ENCODE results near the gene ORC3. TPM values are rescaled to one million over a fixed set of nuclear protein-coding genes. Genes with fewer than 3 reads are reported as not detected.

Gene ORC3
- total RNA-seq, 1 experiment from 2014 or later: 52.9 TPM

DNA sequence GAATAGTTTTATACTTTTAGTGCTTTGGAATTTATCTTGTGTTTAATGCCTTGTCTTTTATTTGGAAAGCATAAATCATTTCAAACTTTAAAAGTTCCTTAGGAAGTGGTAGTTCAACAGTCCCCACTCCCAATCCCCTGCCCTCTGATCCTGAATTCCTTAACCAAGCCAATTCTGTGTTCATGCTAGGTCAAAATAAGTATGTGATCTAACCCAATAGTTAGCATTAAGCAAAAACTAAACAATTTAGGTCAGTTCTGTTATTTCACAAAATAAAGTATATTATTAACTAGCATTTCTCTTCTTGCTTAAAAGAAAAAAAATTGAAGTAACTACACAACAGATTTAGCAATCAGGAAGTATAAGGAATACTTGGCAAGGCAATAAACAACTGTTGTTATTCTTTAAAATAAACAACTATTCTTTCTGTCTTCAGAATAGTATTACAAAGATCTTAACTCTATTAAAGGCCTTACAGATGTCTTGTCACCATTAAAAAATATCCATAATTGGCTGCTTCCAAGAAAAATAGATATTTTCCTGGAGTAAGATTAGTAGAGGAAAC lies 75.1 kb downstream of the ORC3 start:
- Mint-ChIP-seq H3K9me3 (no peaks in the 10 kb centered on the region), H3K27ac (no peak overlapping the region), H3K36me3 (ENCODE audit: insufficient read depth in 1 of 3, low read depth in 3 of 3) (peaks cover 5 to 60% (median 47%) of the 10 kb centered on the region in 3 experiments; a peak in 6 of 7 replicates), H3K4me3 (no peak overlapping the region), H3K27me3 (ENCODE audit: low read depth) (no peaks in the 10 kb centered on the region; the same call in 1 of the 2 replicates), H3K4me1 (no peaks in the 10 kb centered on the region)
- Histone ChIP-seq H3K9me3 (ENCODE audit: control insufficient read depth, low read depth, low read length) (no peaks in the 10 kb centered on the region), H3K4me2 (ENCODE audit: insufficient read depth, insufficient read length, low read length) (no peak overlapping the region), H2BK5ac (ENCODE audit: insufficient read length, low read length) (no peak overlapping the region), H2BK12ac (ENCODE audit: insufficient read length, low read depth, low read length) (no peak overlapping the region), H3K9ac (ENCODE audit: extremely low read depth, insufficient read length, low read length) (no peak overlapping the region), H2AK5ac (ENCODE audit: insufficient read length, low read length) (no peak overlapping the region), H3K27ac (ENCODE audit: insufficient read length, low read depth, low read length) (no peak overlapping the region), H3K27me3 (ENCODE audit: insufficient read depth, low read length) (no peaks in the 10 kb centered on the region), H3K18ac (ENCODE audit: insufficient read length, low read depth, low read length) (no peak overlapping the region), H3K79me2 (ENCODE audit: insufficient read depth, low read length) (no peaks in the 10 kb centered on the region), H3K4ac (ENCODE audit: low read depth, low read length) (no peak overlapping the region), H2BK20ac (ENCODE audit: low read depth, low read length, poor library complexity, severe bottlenecking) (no peak overlapping the region), H2BK120ac (ENCODE audit: low read depth, low read length, poor library complexity, severe bottlenecking) (no peak overlapping the region), H2AFZ (ENCODE audit: low read length) (no peak overlapping the region), H4K20me1 (ENCODE audit: control insufficient read depth, insufficient read depth, insufficient read length) (no peaks in the 10 kb centered on the region), H3K23ac (ENCODE audit: insufficient read length, low read depth, low read length) (no peak overlapping the region), H4K91ac (ENCODE audit: insufficient read length, low read depth, low read length) (no peak overlapping the region), H3K4me1 (ENCODE audit: insufficient read depth, low read length) (no peaks in the 10 kb centered on the region), H3K23me2 (ENCODE audit: insufficient read length, low read depth, low read length, poor library complexity, severe bottlenecking) (no peaks in the 10 kb centered on the region), H3K79me1 (ENCODE audit: insufficient read depth, low read depth, low read length, poor library complexity, severe bottlenecking) (no peaks in the 10 kb centered on the region), H3K56ac (ENCODE audit: insufficient read length, low read depth, low read length) (no peak overlapping the region), H2BK15ac (ENCODE audit: low read depth, low read length) (no peak overlapping the region), H3T11ph (ENCODE audit: low read length) (no peak overlapping the region), H4K8ac (replicated peaks; ENCODE audit: insufficient read length, low read depth, low read length) (no peak overlapping the region), H3K14ac (ENCODE audit: insufficient read depth, low read length) (no peak overlapping the region), H4K5ac (ENCODE audit: insufficient read length, low read depth, low read length) (no peak overlapping the region)
- DNase-seq: no peak
- TF ChIP-seq, protein P1, sequence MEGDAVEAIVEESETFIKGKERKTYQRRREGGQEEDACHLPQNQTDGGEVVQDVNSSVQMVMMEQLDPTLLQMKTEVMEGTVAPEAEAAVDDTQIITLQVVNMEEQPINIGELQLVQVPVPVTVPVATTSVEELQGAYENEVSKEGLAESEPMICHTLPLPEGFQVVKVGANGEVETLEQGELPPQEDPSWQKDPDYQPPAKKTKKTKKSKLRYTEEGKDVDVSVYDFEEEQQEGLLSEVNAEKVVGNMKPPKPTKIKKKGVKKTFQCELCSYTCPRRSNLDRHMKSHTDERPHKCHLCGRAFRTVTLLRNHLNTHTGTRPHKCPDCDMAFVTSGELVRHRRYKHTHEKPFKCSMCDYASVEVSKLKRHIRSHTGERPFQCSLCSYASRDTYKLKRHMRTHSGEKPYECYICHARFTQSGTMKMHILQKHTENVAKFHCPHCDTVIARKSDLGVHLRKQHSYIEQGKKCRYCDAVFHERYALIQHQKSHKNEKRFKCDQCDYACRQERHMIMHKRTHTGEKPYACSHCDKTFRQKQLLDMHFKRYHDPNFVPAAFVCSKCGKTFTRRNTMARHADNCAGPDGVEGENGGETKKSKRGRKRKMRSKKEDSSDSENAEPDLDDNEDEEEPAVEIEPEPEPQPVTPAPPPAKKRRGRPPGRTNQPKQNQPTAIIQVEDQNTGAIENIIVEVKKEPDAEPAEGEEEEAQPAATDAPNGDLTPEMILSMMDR (conservative IDR thresholded peaks at IDR 0.05): no peak
